HepG2 (cell line): ENCODE results near the gene CSNK1G1. TPM values are rescaled to one million over a fixed set of nuclear protein-coding genes. Genes with fewer than 3 reads are reported as not detected.
"Not testable (repeated sequence)": the region's sequence is repeated elsewhere in the genome, so short reads cannot be mapped to it uniquely, and the experiment has no call there.

Source experiments
- ATAC-seq: fragments of 200-7000 bp; cut with Tn5 transposase; 3 replicates; pipeline ENCODE4 v1.9.1; 2020; ENCODE audit warnings: mild to moderate bottlenecking, moderate library complexity
- BruUV-seq: library from RNA; stranded (reverse); fragments of 400-500 nt; replicated peaks from 2 replicates; lab custom pipeline; 2021; lab: Mats Ljungman, UMichigan
- CTCF ChIA-PET: fragments of 300-600 bp; formaldehyde crosslinking; extraction: SDS; loops from one replicate; lab custom pipeline; 2021; ENCODE audit warnings: low total read pairs, inconsistent platforms, low intra/inter-chr PET ratio; lab: Yijun Ruan, JAX
- POLR2A ChIA-PET: fragments of 350-600 bp; sonication (Branson Sonifier 250); formaldehyde crosslinking; loops from one replicate; lab custom pipeline; 2020; ENCODE audit warnings: antibody characterized with exemption, inconsistent platforms; lab: Yijun Ruan, JAX
- DNase-seq: peaks from one replicate; pipeline ENCODE4 v3.0.0-alpha.2; 2015; ENCODE audit warnings: low spot score
- FAIRE-seq: peaks from 3 replicates; lab custom pipeline; 2011; peaks lifted over from hg19 to GRCh38; lab: Jason Lieb, UNC
- H2AFZ ChIP-seq: one replicate; pipeline ENCODE4 v1.6.1; 2011; ENCODE audit warnings: low read length, inconsistent platforms
- H3K27ac ChIP-seq: fragments of 300-600 bp; 3 replicates; pipeline ENCODE4 v1.8.0; 2011; ENCODE audit warnings: mixed run types, mild to moderate bottlenecking, mixed read lengths, low read length, inconsistent platforms; ENCODE audit not compliant: insufficient read depth; ENCODE audit errors: extremely low read length
- H3K27me3 ChIP-seq, 2 experiments: fragments of 200-600 bp in 1 of 2; 2 replicates in 1 of 2; 3 replicates in 1 of 2; pipeline versions ENCODE4 v1.6.0 to v1.8.0; 2011; ENCODE audit warnings: low read length in 2 of 2, mild to moderate bottlenecking in 2 of 2, moderate library complexity in 2 of 2, inconsistent platforms in 1 of 2; ENCODE audit not compliant: insufficient read depth in 2 of 2, control insufficient read depth in 1 of 2
- H3K36me3 ChIP-seq, 2 experiments: fragments of 200-600 bp in 1 of 2; replicated peaks in 1 of 2; 2 replicates in 1 of 2; 3 replicates in 1 of 2; pipeline versions ENCODE4 v1.5.1 to v1.8.0; 2011; ENCODE audit warnings: low read length in 2 of 2, inconsistent platforms in 1 of 2; ENCODE audit not compliant: insufficient read depth in 2 of 2, control insufficient read depth in 1 of 2
- H3K4me1 ChIP-seq: 2 replicates; pipeline ENCODE4 v1.5.1; 2012; ENCODE audit warnings: low read length, inconsistent platforms; ENCODE audit not compliant: insufficient read depth
- H3K4me2 ChIP-seq: 2 replicates; pipeline ENCODE4 v1.6.0; 2011; ENCODE audit warnings: low read depth, low read length, inconsistent platforms
- H3K4me3 ChIP-seq, 3 experiments: fragments of 200-600 bp in 1 of 3; sonication (generic), shearing (Covaris generic) in 1 of 3; replicated peaks in 1 of 3; 2 replicates each; pipeline ENCODE4 v1.5.1; 2011 to 2016; ENCODE audit warnings: low read length in 3 of 3, inconsistent platforms in 2 of 3, low read depth in 2 of 3, mild to moderate bottlenecking in 2 of 3, control low read depth in 1 of 3, mixed read lengths in 1 of 3; ENCODE audit not compliant: insufficient read depth in 1 of 3
- H3K79me2 ChIP-seq: one replicate; pipeline ENCODE4 v1.6.1; 2011; ENCODE audit warnings: low read length, inconsistent platforms; ENCODE audit not compliant: insufficient read depth
- H3K9ac ChIP-seq: 2 replicates; pipeline ENCODE4 v1.6.0; 2011; ENCODE audit warnings: mild to moderate bottlenecking, low read depth, low read length, inconsistent platforms; ENCODE audit not compliant: insufficient read depth
- H3K9me3 ChIP-seq: 2 replicates; pipeline ENCODE4 v1.5.1; 2012; ENCODE audit warnings: mild to moderate bottlenecking, low read length
- H4K20me1 ChIP-seq: 2 replicates; pipeline ENCODE4 v1.6.0; 2011; ENCODE audit warnings: inconsistent platforms, mild to moderate bottlenecking, low read length, moderate library complexity; ENCODE audit not compliant: insufficient read depth
- MNT ChIP-seq: fragments of 450-650 bp; IDR thresholded peaks from 2 replicates; pipeline ENCODE4 v1.6.1; 2016
- NCOR1 ChIP-seq: fragments of 200-600 bp; sonication (generic); IDR thresholded peaks from 2 replicates; pipeline ENCODE4 v1.7.0; 2017; ENCODE audit warnings: antibody characterized with exemption, low read length, borderline replicate concordance
- ZBTB4 ChIP-seq: sonication (generic); formaldehyde crosslinking; IDR thresholded peaks from 2 replicates; pipeline ENCODE4 v1.4.0; 2020; ENCODE audit warnings: missing genetic modification reagents, mild to moderate bottlenecking, borderline replicate concordance
- ZMYM3 ChIP-seq: sonication (generic); formaldehyde crosslinking; IDR thresholded peaks from 2 replicates; pipeline ENCODE4 v1.5.1; 2020; ENCODE audit warnings: mild to moderate bottlenecking, missing genetic modification reagents
- ZNF136 ChIP-seq: sonication (generic); formaldehyde crosslinking; IDR thresholded peaks from 2 replicates; pipeline ENCODE4 v1.8.1; 2022; ENCODE audit warnings: low read depth, mild to moderate bottlenecking, moderate library complexity, missing genetic modification reagents
- ZNF280D ChIP-seq: sonication (generic); formaldehyde crosslinking; IDR thresholded peaks from 2 replicates; pipeline ENCODE4 v1.5.1; 2020; ENCODE audit warnings: mild to moderate bottlenecking, missing genetic modification reagents
- ZNF292 ChIP-seq: sonication (generic); formaldehyde crosslinking; IDR thresholded peaks from 2 replicates; pipeline ENCODE4 v1.8.1; 2022; ENCODE audit warnings: mild to moderate bottlenecking, low read depth, missing genetic modification reagents, borderline replicate concordance
- ZNF781 ChIP-seq: sonication (generic); formaldehyde crosslinking; IDR thresholded peaks from 2 replicates; pipeline ENCODE4 v1.5.1; 2020; ENCODE audit warnings: borderline replicate concordance, mild to moderate bottlenecking, missing genetic modification reagents; ENCODE audit errors: not compliant biosample characterization
- WGBS: methylation state at CpG from one replicate; pipeline ENCODE4 v1.1.6; 2017; ENCODE audit warnings: low lambda C conversion rate; 5-methylcytosine and 5-hydroxymethylcytosine counted together
- in situ Hi-C: cut with HindIII; loops from 2 replicates; pipeline ENCODE4 v1.10.0; 2017; ENCODE audit warnings: low pct_unique_long_range_greater_than_20kb; ENCODE audit not compliant: extremely low pct_ligation_motif_present
- intact Hi-C: fragments of 100-400 bp; cut with micrococcal nuclease; formaldehyde crosslinking; loops from one replicate; pipeline ENCODE4 v1.10.0; 2022; ENCODE audit not compliant: unreplicated experiment
- polyA plus RNA-seq, 8 experiments: library from polyadenylated mRNA; depleted of rRNA in 3 of 8; stranded (reverse) in 7 of 8; unstranded in 1 of 8; fragments of >200 nt; fragmentation: Illumina TruSeq in 4 of 8; extraction: Trizol in 4 of 8; gene quantifications; 2 replicates each; pipeline versions ENCODE4 v1.2.1 to v1.2.3, GENCODE V29; 2011 to 2016; ENCODE audit warnings: low read depth in 4 of 8, missing spikeins in 1 of 8, mixed read lengths in 1 of 8; ENCODE audit not compliant: insufficient read depth in 1 of 8
- total RNA-seq, 5 experiments: library from RNA; depleted of rRNA; stranded (reverse); fragments of >200 nt; fragmentation: Illumina TruSeq; extraction: Trizol; gene quantifications; 2 replicates each; pipeline ENCODE4 v1.2.3, GENCODE V29; 2016; ENCODE audit warnings: low read depth in 1 of 5

The CSNK1G1 gene
- total and polyA plus RNA-seq, 2 of the 13 experiments (the other 11 are each of a cell fraction or from before 2014, with no cell fraction given), result 8.5 to 12.6 TPM

GRCh38 chr15:64221911-64222310 is 134.1 kb downstream of the CSNK1G1 start:
- TF ChIP-seq MNT, result 0 out of 2 replicates have a peak, but pooled peaks have one; percentile 3
- H3K4me2 ChIP-seq, DNase-seq, BruUV-seq, H3K9ac ChIP-seq, H3K4me3 ChIP-seq, CTCF ChIA-PET, H3K27ac ChIP-seq, H4K20me1 ChIP-seq, ATAC-seq, H3K36me3 ChIP-seq, H2AFZ ChIP-seq, FAIRE-seq, H3K27me3 ChIP-seq, H3K79me2 ChIP-seq, intact Hi-C loops, H3K9me3 ChIP-seq: not testable (repeated sequence)
- 100% methylated on average over 1 of the region's 1 CpG for WGBS
- in situ Hi-C loops, result loop anchor here (25.0 kb wide), 1 partner anchor 465 kb away; no protein-coding TSS in a partner anchor
- H3K4me1 ChIP-seq, result peaks cover 41% of the 10 kb centered on the region
- POLR2A ChIA-PET, result interaction anchor here (0.6 kb wide), 1 partner anchor 20 kb away, joined by 3 read pairs; no protein-coding TSS in a partner anchor

- DNase-seq, H3K9me3 ChIP-seq, H3K4me3 ChIP-seq, H3K27me3 ChIP-seq, H3K9ac ChIP-seq, H3K36me3 ChIP-seq, FAIRE-seq, H3K79me2 ChIP-seq, H4K20me1 ChIP-seq, CTCF ChIA-PET, H2AFZ ChIP-seq, BruUV-seq: not testable (repeated sequence)
- in situ Hi-C loops (loop anchor here (25.0 kb wide), 1 partner anchor 470 kb away; no protein-coding TSS in a partner anchor), intact Hi-C loops (loop anchor here (1.0 to 2.0 kb wide), 3 partner anchors 31 to 303 kb away; partner anchors contain the start of gene CSNK1G1)
- Histone ChIP-seq H3K4me1 (peaks cover 49% of the 10 kb centered on the region), H3K4me2 (peak overlapping the region; percentile 19; the same call in 1 of the 2 replicates), H3K27ac (peak overlapping the region; percentile 56)
- POLR2A ChIA-PET, result interaction anchor here (1.0 to 2.6 kb wide), 5 partner anchors 30 to 677 kb away, joined by 3 to 11 read pairs (median 4); partner anchors contain the start of genes PPIB and TRIP4
- ATAC-seq, result peak; percentile 44
- 77% methylated on average over 5 of the region's 5 CpGs for WGBS
- TF ChIP-seq ZNF136 (peak; percentile 52; the same call in 1 of the 2 replicates), ZNF280D (CRISPR knock-in tag) (0 out of 2 replicates have a peak, but pooled peaks have one; percentile 53), ZNF781 (CRISPR knock-in tag) (peak; percentile 34), ZNF292 (peak; percentile 27; the same call in 1 of the 2 replicates), ZBTB4 (0 out of 2 replicates have a peak, but pooled peaks have one; percentile 15), ZMYM3 (CRISPR knock-in tag) (peak; percentile 58), NCOR1 (0 out of 2 replicates have a peak, but pooled peaks have one; percentile 7)
These were observed 138.6 kb downstream of the CSNK1G1 start for GRCh38 chr15:64217429-64217750.
